ENCODE data around the gene MTHFD1L. TPM values are rescaled to one million over a fixed set of nuclear protein-coding genes. Genes with fewer than 3 reads are reported as not detected.

Gene MTHFD1L
- polyA plus RNA-seq, 2 of the 4 experiments (the other 2 are of a cell fraction): 27.2 to 63.2 TPM

GRCh38 chr6:151060096-151060765 is 194.7 kb downstream of the MTHFD1L start (continued):
- TF ChIP-seq ATOH8 (CRISPR knock-in tag; IDR thresholded peaks at IDR 0.05; ENCODE audit: low read depth): peak; percentile 52; the same call in 1 of the 2 replicates
- no peak for TF ChIP-seq E2F6 (IDR thresholded peaks at IDR 0.05; ENCODE audit: borderline replicate concordance, low read depth)
- 0 out of 2 replicates have a peak, but pooled peaks have one; percentile 18 for TF ChIP-seq HEYL (CRISPR knock-in tag; IDR thresholded peaks at IDR 0.05)
- TF ChIP-seq TP53 (CRISPR knock-in tag; IDR thresholded peaks at IDR 0.05): peak; percentile 43; the same call in 1 of the 2 replicates
- no peak for TF ChIP-seq POLR2A (IDR thresholded peaks at IDR 0.05; ENCODE audit: low read length)
- no peak for TF ChIP-seq CBX8 (IDR thresholded peaks at IDR 0.05)
- no peak for TF ChIP-seq ZSCAN20 (CRISPR knock-in tag; IDR thresholded peaks at IDR 0.05)
- no peak for TF ChIP-seq PHF8 (IDR thresholded peaks at IDR 0.05; ENCODE audit: borderline replicate concordance, low read depth)
- TF ChIP-seq NFE2L2 (conservative IDR thresholded peaks at IDR 0.05; ENCODE audit: low read length): no peak
- peak; percentile 77 for TF ChIP-seq HOXB5 (CRISPR knock-in tag; IDR thresholded peaks at IDR 0.05)
- TF ChIP-seq CHD2 (IDR thresholded peaks at IDR 0.05; ENCODE audit: low read length, partially characterized antibody): no peak
- no peak for TF ChIP-seq NPAS2 (CRISPR knock-in tag; IDR thresholded peaks at IDR 0.05; ENCODE audit: borderline replicate concordance)
- TF ChIP-seq MYC (IDR thresholded peaks at IDR 0.05; ENCODE audit: borderline replicate concordance, low read length): no peak
- TF ChIP-seq JUNB (IDR thresholded peaks at IDR 0.05): peak; percentile 98
- no peak for TF ChIP-seq EHMT2 (IDR thresholded peaks at IDR 0.05; ENCODE audit: low read depth)
- no peak for TF ChIP-seq SREBF2 (IDR thresholded peaks at IDR 0.05)
- TF ChIP-seq POLR2AphosphoS2 (conservative IDR thresholded peaks at IDR 0.05; ENCODE audit: low read length): no peak
- TF ChIP-seq RFX5 (IDR thresholded peaks at IDR 0.05): no peak
- TF ChIP-seq CBX2 (IDR thresholded peaks at IDR 0.05; ENCODE audit: borderline replicate concordance, low read depth): no peak
- TF ChIP-seq EHF (CRISPR knock-in tag; IDR thresholded peaks at IDR 0.05): peak; percentile 32; the same call in 1 of the 2 replicates
- peak; percentile 64 for TF ChIP-seq FOSB (CRISPR knock-in tag; IDR thresholded peaks at IDR 0.05)

- 79% methylated on average over 10 of the region's 10 CpGs for WGBS (ENCODE audit: missing lambda C conversion rate)
- TF ChIP-seq HOXA7 (CRISPR knock-in tag; IDR thresholded peaks at IDR 0.05) (0 out of 2 replicates have a peak, but pooled peaks have one; percentile 36), MAZ (IDR thresholded peaks at IDR 0.05; ENCODE audit: borderline replicate concordance, low read depth, low read length) (no peak), TP53 (CRISPR knock-in tag; IDR thresholded peaks at IDR 0.05) (0 out of 2 replicates have a peak, but pooled peaks have one; percentile 1), MYC (IDR thresholded peaks at IDR 0.05; ENCODE audit: borderline replicate concordance, low read length) (no peak), HDAC2 (IDR thresholded peaks at IDR 0.05) (no peak)
- ATAC-seq (no peak), FAIRE-seq (no peak), DNase-seq (ENCODE audit: low read depth in 1 of 2, low spot score in 1 of 2) (no peak)
- peak overlapping the region; percentile 90 to 91 for H3K27ac ChIP-seq
- ChIA-PET CTCF (interaction anchor here (1.1 to 1.5 kb wide), 2 partner anchors 9 to 47 kb away, joined by 4 to 5 read pairs; no protein-coding TSS in a partner anchor), POLR2A (interaction anchor here (1.2 kb wide), 1 partner anchor 16 kb away, joined by 3 read pairs; no protein-coding TSS in a partner anchor)
- peak overlapping the region; percentile 75 for H3K4me2 ChIP-seq
- no peaks in the 10 kb centered on the region for H3K9me3 ChIP-seq
- no peak overlapping the region for H3K4me3 ChIP-seq
- H3K4me1 ChIP-seq: peaks cover 74% of the 10 kb centered on the region
Observed at GRCh38 chr6:151060766-151061531, 195.4 kb downstream of the MTHFD1L start.
